ENCODE data around the gene ACBD3.

ACBD3 gene

GRCh38 chr1:226134170-226135058, 52.1 kb downstream of the ACBD3 start:
- DNase-seq (ENCODE audit: low read depth, low spot score) = no peak

- no peak for DNase-seq (ENCODE audit: low read depth, low spot score)
Measured at GRCh38 chr1:226133504-226134123, 52.9 kb downstream of the ACBD3 start.

GRCh38 chr1:226132728-226133503, 53.6 kb downstream of the ACBD3 start:
- no peak for DNase-seq (ENCODE audit: low read depth, low spot score)

GRCh38 chr1:226131639-226132038, 54.9 kb downstream of the ACBD3 start:
- no peak for DNase-seq (ENCODE audit: low read depth, low spot score)

- no peak for DNase-seq (ENCODE audit: low read depth, low spot score)
Measured at GRCh38 chr1:226129230-226129629, 57.3 kb downstream of the ACBD3 start.

DNA sequence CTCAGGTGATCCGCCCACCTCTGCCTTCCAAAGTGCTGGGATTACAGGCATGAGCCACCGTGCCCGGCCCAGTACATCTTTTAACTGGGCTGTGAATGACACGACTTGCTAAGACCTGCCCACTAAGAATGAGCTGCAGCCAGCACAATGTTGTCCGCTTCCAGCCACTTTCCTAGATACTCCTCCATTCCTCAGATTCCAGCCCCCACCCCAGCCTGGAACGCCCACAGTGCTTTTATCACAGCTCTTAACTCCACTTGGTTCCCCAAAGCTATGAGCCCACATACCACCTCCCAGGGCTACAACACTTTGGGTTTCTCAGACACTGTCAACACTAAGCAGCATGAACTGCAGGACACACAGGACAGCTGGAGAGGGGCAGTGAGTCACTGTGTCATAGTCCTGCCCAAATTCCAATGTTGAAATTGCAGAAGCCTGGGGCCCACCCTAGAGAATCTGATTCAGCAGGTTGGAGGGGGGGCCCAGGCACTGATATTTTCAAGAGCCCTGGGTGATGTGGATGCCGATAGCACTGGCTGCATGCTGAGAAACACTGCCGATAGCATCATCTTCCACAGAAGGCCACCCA, 58.0 kb downstream of the ACBD3 start:
- no peak for DNase-seq (ENCODE audit: low read depth, low spot score)

GRCh38 chr1:226126824-226127569, 59.5 kb downstream of the ACBD3 start:
- DNase-seq (ENCODE audit: low read depth, low spot score) = no peak

DNA sequence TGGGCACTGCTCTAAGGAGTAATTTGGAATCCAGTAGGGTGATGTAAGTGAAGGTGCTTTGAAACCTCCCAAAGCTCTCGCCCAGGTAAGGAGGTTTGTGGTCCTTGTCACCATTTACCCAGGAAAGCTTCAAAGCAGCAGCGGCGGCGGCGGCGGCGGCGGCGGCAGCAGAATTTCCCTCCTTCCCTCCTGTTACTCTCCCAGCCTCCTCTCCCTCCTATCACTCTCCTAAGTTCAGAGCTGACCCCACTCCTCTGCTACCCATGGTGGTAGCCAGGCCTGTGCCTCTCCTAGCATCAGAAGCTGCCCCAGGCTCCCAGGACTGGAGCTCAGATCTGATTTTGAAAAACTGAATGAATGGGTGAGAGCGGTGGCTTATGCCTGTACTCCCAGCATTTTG, 60.7 kb downstream of the ACBD3 start:
- no peak for DNase-seq (ENCODE audit: low read depth, low spot score)

- no peak for DNase-seq (ENCODE audit: low read depth, low spot score)
Measured at GRCh38 chr1:226125097-226125630, 61.4 kb downstream of the ACBD3 start.

- DNase-seq (ENCODE audit: low read depth, low spot score) = no peak
Measured at GRCh38 chr1:226123591-226124471, 62.7 kb downstream of the ACBD3 start.

- DNase-seq (ENCODE audit: low read depth, low spot score) = no peak
Measured at GRCh38 chr1:226123212-226123560, 63.4 kb downstream of the ACBD3 start.

- no peak for DNase-seq (ENCODE audit: low read depth, low spot score)
Measured at GRCh38 chr1:226121587-226122400, 64.7 kb downstream of the ACBD3 start.

DNA sequence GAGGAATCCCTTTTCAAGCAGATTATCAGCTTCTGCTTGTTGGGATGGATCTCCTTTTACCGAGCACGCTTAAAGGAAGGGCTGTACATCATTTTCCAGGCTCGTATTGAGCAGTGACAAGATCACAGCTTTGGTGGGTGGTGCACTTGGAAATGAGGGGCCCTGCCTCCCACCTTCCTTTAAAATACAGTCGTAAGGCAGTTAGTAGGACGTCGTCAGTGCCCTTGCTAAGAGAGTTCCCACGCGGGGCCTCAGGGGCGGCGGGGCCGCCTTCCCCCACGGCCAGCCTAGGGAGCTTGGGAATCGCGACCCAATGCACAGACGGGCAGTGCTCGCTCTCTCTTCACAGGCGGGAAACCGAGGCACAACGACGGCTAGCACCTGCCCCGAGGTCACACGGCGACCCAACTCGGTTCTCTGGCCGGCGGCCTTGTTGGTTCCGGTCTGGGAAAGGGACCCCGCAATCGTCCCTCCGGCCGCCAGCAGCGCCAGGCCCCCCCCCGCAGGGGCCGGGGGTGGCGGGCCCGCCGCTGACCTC, 65.4 kb downstream of the ACBD3 start:
- no peak for DNase-seq (ENCODE audit: low read depth, low spot score)

DNA sequence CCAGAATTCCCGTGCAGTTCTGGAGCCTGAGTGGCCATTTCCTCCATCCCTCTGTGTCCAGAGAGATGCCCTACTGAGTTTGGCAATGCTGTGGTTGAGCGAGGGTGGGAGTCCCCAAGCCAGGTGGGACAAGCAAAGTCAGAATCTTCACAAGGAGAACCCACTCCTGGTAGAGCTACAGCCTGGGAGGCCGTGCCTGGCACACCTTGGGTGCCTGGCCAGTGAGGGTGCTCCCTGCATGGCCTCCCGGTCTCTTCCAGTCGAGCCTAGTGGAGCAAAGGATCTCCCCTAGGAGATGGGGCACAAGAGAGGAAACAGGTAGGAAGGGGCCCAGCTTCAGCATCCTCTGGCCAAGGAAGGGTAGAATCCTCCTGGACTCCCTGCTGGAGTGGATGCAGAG, 66.1 kb downstream of the ACBD3 start:
- DNase-seq (ENCODE audit: low read depth, low spot score) = no peak

DNA sequence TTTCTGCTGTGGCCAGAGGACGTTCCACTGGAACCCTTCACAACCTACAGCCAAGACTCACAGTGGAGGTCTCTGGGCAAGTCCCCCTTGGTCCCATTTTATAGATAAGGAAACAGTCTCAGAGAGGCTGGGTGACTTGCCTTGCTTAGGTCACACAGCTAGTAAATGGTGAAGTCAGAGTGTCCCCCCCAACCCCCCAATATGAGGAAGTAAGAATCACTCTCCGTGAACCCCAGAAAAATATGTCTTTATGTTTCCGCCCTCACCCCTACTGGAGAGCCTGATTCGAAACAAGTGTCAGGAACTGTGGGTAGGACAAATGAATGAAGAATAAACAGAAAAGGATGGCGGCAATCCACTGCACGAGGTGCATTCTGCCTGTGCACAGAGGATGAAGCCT, 67.4 kb downstream of the ACBD3 start:
- no peak for DNase-seq (ENCODE audit: low read depth, low spot score)

GRCh38 chr1:226118357-226118756, 68.2 kb downstream of the ACBD3 start:
- DNase-seq (ENCODE audit: low read depth, low spot score) = no peak

DNA sequence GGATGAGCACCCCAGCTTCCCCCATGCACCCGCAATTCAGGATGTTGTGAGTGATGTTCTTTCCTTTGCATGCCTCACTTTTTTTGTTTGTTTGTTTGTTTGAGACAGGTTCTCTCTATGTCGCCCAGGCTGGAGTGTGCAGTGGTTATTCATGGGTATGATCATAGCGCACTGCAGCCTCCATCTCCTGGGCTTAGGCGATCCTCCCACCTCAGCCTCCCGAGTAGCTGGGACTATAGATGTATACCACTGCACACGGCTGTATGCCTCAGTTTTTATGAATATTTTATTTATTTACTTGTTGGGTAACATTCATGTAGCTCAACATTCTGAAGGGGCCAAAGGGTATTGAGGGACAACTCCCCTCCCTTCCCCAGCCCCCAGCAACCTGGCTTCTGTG, 69.2 kb downstream of the ACBD3 start:
- no peak for DNase-seq (ENCODE audit: low read depth, low spot score)

DNA sequence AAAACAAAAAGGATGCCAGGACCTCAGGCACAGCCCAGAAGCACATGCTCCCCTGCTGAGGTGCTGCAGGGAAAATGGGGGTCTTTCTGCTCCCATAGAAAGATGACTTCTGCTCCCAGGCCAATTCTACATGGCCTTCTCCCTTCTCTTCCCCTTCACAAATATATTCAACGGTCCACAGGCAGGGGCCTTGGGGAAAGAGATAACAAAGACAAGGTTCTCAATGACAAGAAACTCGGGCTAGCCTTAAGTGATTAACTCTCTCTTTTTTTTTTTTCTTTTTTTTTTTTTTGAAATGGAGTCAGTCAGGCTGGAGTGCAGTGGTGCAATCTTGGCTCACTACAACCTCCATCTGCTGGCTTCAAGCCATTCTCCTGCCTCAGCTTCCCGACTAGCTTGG, 69.9 kb downstream of the ACBD3 start:
- DNase-seq (ENCODE audit: low read depth, low spot score) = no peak

GRCh38 chr1:226112626-226113025, 73.9 kb downstream of the ACBD3 start:
- no peak for DNase-seq (ENCODE audit: low read depth, low spot score)

All from smooth muscle cell of the brain vasculature (primary cell).